Neuronal stem cell (in vitro differentiated cells): ENCODE data around the gene TBL3.
A peak's percentile ranks its signal among the peaks of the same experiment; 100 is the strongest.

ENCODE experiments used
- DNase-seq: peaks from one replicate; pipeline ENCODE4 v3.0.0-alpha.2; 2013; ENCODE audit warnings: low spot score
- H2AFZ ChIP-seq: one replicate; pipeline ENCODE4 v1.6.1; 2013; ENCODE audit warnings: mild to moderate bottlenecking, low read length, inconsistent platforms
- H2AK5ac ChIP-seq: 2 replicates; pipeline ENCODE4 v1.6.1; 2013; ENCODE audit warnings: low read depth, mild to moderate bottlenecking, inconsistent platforms, low read length, moderate library complexity, mixed read lengths
- H2BK120ac ChIP-seq: 2 replicates; pipeline ENCODE4 v1.6.1; 2013; ENCODE audit warnings: low read depth, mild to moderate bottlenecking, inconsistent platforms, low read length, moderate library complexity, mixed read lengths
- H2BK12ac ChIP-seq: one replicate; pipeline ENCODE4 v1.6.1; 2013; ENCODE audit warnings: low read length, inconsistent platforms
- H2BK15ac ChIP-seq: 2 replicates; pipeline ENCODE4 v1.6.1; 2013; ENCODE audit warnings: mild to moderate bottlenecking, low read length, inconsistent platforms, mixed read lengths
- H2BK5ac ChIP-seq: one replicate; pipeline ENCODE4 v1.6.1; 2013; ENCODE audit warnings: inconsistent platforms, mild to moderate bottlenecking, low read length, moderate library complexity
- H3K14ac ChIP-seq: one replicate; pipeline ENCODE4 v1.6.1; 2013; ENCODE audit warnings: low read length, inconsistent platforms
- H3K18ac ChIP-seq: 2 replicates; pipeline ENCODE4 v1.6.1; 2013; ENCODE audit warnings: low read length, inconsistent platforms
- H3K23ac ChIP-seq: 2 replicates; pipeline ENCODE4 v1.6.1; 2013; ENCODE audit warnings: low read depth, mild to moderate bottlenecking, mixed read lengths, low read length, inconsistent platforms; ENCODE audit not compliant: poor library complexity
- H3K27ac ChIP-seq: replicated peaks from 3 replicates; pipeline ENCODE4 v1.5.1; 2013; ENCODE audit warnings: low read length, inconsistent platforms
- H3K27me3 ChIP-seq, 3 experiments: 2 replicates each; pipeline ENCODE4 v1.6.1; 2013; ENCODE audit warnings: low read length in 3 of 3, mild to moderate bottlenecking in 2 of 3, inconsistent platforms in 1 of 3, low read depth in 1 of 3, mixed read lengths in 1 of 3, moderate library complexity in 1 of 3; ENCODE audit not compliant: control insufficient read depth in 3 of 3, insufficient read depth in 3 of 3
- H3K36me3 ChIP-seq, 2 donors: replicated peaks in 1 of 2; 2 replicates each; pipeline ENCODE4 v1.6.1; 2013; ENCODE audit warnings: low read length in 2 of 2; ENCODE audit not compliant: control insufficient read depth in 2 of 2, insufficient read depth in 2 of 2
- H3K4ac ChIP-seq: 2 replicates; pipeline ENCODE4 v1.6.1; 2013; ENCODE audit warnings: inconsistent platforms, mild to moderate bottlenecking, low read length, moderate library complexity
- H3K4me1 ChIP-seq, 2 donors: 1 replicate in 1 of 2; 2 replicates in 1 of 2; pipeline ENCODE4 v1.6.1; 2013; ENCODE audit warnings: low read length in 2 of 2, low read depth in 1 of 2; ENCODE audit not compliant: control insufficient read depth in 2 of 2, insufficient read depth in 1 of 2
- H3K4me2 ChIP-seq: one replicate; pipeline ENCODE4 v1.6.1; 2013; ENCODE audit warnings: mild to moderate bottlenecking, low read length, inconsistent platforms; ENCODE audit not compliant: insufficient read depth, poor library complexity, severe bottlenecking
- H3K4me3 ChIP-seq, 2 donors: 2 replicates each; pipeline ENCODE4 v1.5.1; 2013; ENCODE audit warnings: low read length in 2 of 2, mild to moderate bottlenecking in 2 of 2, inconsistent platforms in 1 of 2, moderate library complexity in 1 of 2
- H3K79me1 ChIP-seq: one replicate; pipeline ENCODE4 v1.6.1; 2013; ENCODE audit warnings: low read depth, mild to moderate bottlenecking, inconsistent platforms, low read length, moderate library complexity
- H3K9ac ChIP-seq: one replicate; pipeline ENCODE4 v1.6.1; 2013; ENCODE audit warnings: mild to moderate bottlenecking, low read depth, low read length, inconsistent platforms; ENCODE audit not compliant: poor library complexity
- H3K9me3 ChIP-seq, 2 donors: replicated peaks in 1 of 2; 2 replicates each; pipeline versions ENCODE3 to v1.6.1; 2013; ENCODE audit warnings: low read length in 2 of 2, mild to moderate bottlenecking in 2 of 2, inconsistent platforms in 1 of 2, low read depth in 1 of 2, mixed read lengths in 1 of 2, moderate library complexity in 1 of 2; ENCODE audit not compliant: control insufficient read depth in 2 of 2, insufficient read depth in 1 of 2
- H4K8ac ChIP-seq: one replicate; pipeline ENCODE4 v1.6.1; 2013; ENCODE audit warnings: low read depth, mild to moderate bottlenecking, inconsistent platforms, low read length, moderate library complexity
- H4K91ac ChIP-seq: one replicate; pipeline ENCODE4 v1.6.1; 2013; ENCODE audit warnings: low read length, low read depth, mild to moderate bottlenecking, inconsistent platforms; ENCODE audit not compliant: poor library complexity
- WGBS, 2 donors: extraction: QIAGEN DNeasy Blood & Tissue Kit; methylation state at CpG; one replicate each; pipeline ENCODE4 v1.1.7; 2013; ENCODE audit warnings: missing lambda C conversion rate in 2 of 2, mixed read lengths in 1 of 2; ENCODE audit not compliant: insufficient read length in 2 of 2, insufficient replicate concordance in 1 of 2; ENCODE audit errors: extremely low coverage in 2 of 2; 5-methylcytosine and 5-hydroxymethylcytosine counted together

Gene TBL3

DNA sequence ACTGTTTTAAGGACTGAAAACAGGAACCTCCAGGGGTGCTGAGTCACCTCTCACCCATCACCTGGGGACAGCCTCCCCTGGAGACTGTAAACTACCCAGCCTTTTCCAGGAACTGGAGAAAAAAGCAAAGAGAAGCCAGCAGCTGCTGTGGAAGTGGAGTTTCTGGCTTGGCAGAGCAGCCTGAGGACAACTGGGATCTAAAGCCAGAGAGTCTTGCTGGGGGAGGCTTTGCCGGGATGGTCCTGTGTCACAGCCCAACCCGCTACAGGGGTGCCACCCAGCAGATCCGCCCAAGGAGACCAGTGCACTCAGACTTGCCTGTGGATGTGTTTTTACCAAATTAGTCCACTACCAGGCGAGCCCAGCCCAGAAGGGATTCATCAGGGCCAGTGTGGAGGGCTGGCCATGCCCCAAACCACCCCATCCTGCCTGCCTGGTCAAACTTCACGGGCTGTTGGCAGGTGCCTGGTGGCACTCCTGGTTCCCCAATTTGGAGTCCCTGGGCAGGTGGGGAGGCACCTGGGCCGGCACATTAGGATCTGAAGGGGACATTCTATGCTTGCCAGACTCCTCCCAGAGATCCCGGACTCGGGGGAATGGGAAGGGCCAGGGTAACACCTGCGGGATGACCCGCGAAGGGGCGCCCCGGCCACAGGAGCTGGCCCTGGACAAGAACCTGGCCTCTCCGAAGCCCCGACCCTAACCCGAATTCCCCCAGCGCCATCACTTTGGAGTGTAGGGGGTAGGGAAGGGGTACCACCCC, 29.6 kb upstream of the TBL3 start:
- peak overlapping the region; percentile 91 for H2AFZ ChIP-seq
- H2BK5ac ChIP-seq, result no peak overlapping the region
- peak overlapping the region; percentile 100 for H3K23ac ChIP-seq
- H2AK5ac ChIP-seq, result peak overlapping the region; percentile 96
- H3K9ac ChIP-seq, result peak overlapping the region; percentile 96
- no peaks in the 10 kb centered on the region for H3K9me3 ChIP-seq
- H2BK15ac ChIP-seq, result no peak overlapping the region
- H3K4ac ChIP-seq, result no peak overlapping the region
- peaks cover 6 to 9% of the 10 kb centered on the region in 2 donors for H3K4me1 ChIP-seq
- no peak overlapping the region for H2BK12ac ChIP-seq
- H3K4me2 ChIP-seq, result peak overlapping the region; percentile 78
- peaks cover 0 to 7% (median 0%) of the 10 kb centered on the region in 3 experiments for H3K27me3 ChIP-seq
- no peak overlapping the region for H4K91ac ChIP-seq
- H4K8ac ChIP-seq, result no peak overlapping the region
- H3K27ac ChIP-seq, result no peak overlapping the region
- H3K4me3 ChIP-seq, result peak overlapping the region; percentile 73 to 98
- peak overlapping the region; percentile 93 for H3K18ac ChIP-seq
- H3K36me3 ChIP-seq, result peaks cover 13 to 26% of the 10 kb centered on the region in 2 donors
- H3K79me1 ChIP-seq, result no peaks in the 10 kb centered on the region
- DNase-seq, result no peak
- no peak overlapping the region for H3K14ac ChIP-seq
- H2BK120ac ChIP-seq, result no peak overlapping the region
- whole genome bisulfite sequencing, 2 donors, result no CpG with 5 or more reads among the region's 17 CpGs

DNA sequence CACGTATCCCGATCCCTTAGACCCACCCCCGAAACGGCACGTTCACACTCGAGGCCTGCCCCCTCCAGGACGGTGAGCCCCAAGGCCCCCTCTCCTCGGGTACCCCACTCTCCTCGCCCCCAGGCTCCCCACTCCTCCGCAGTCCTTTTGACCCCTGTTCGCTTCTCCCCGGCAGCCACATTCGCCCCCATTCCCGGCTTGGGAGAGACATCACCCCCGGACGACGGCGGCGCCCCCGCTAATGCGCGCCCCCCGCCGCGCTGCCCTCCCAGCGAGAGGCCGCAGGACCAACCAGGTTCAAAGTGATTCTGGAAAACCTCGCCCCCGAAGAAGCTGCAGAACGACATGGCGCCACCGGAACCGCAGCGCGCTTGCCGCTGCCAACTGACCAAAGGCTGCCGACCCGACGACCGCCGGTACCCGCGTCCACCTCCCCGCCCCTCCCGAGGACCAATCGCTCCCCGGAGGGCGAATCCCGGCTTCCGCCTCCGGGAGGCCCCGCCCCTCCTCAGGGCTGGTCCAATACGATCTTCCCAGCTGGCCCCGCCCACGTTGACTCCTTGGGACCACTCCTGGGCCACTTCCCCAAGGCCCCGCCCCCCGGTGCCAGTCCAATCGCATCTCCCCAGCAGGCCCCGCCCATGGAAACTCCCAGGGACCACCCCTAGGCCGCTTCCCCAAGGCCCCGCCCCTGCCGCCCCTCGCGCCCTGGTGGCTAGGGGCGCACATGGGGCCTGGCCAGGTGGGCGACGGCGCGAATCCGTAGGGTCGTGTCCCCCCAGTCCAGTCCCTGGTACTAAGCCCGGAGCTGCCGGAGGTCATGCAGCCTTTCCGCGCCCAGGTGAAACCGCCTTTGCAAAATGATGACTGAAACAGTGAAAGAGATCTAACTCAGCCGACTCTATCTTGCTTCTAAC, 28.8 kb upstream of the TBL3 start, which contains the start of gene MSRB1:
MSRB1 (minus strand) TSS at position 390 of the 917 bp plus-strand sequence; CDS start at position 347, 43 bp downstream.
- Histone ChIP-seq H3K18ac (peak within 1 kb of the TSS; percentile 94), H2BK5ac (no peak within 1 kb of the TSS), H3K27me3 (peaks cover 0 to 7% (median 0%) of the 10 kb centered on the region in 3 experiments), H3K4me3 (peak within 1 kb of the TSS; percentile 73 to 98), H3K23ac (peak within 1 kb of the TSS; percentile 100), H3K14ac (peak within 1 kb of the TSS; percentile 84), H3K4me1 (peaks cover 6 to 9% of the 10 kb centered on the region in 2 donors), H2BK12ac (no peak within 1 kb of the TSS), H2BK15ac (peak within 1 kb of the TSS; percentile 91), H4K8ac (peak within 1 kb of the TSS; percentile 86), H3K4me2 (peak within 1 kb of the TSS; percentile 78), H2BK120ac (no peak within 1 kb of the TSS), H3K4ac (no peak within 1 kb of the TSS), H4K91ac (no peak within 1 kb of the TSS), H3K27ac (no peak within 1 kb of the TSS), H3K79me1 (no peaks in the 10 kb centered on the region), H3K9ac (peak within 1 kb of the TSS; percentile 96), H3K36me3 (peaks cover 12 to 22% of the 10 kb centered on the region in 2 donors), H2AK5ac (peak within 1 kb of the TSS; percentile 96), H3K9me3 (no peaks in the 10 kb centered on the region), H2AFZ (peak within 1 kb of the TSS; percentile 91)
- DNase-seq, result peak; percentile 99
- no CpG with 5 or more reads among the region's 77 CpGs for WGBS, 2 donors

DNA sequence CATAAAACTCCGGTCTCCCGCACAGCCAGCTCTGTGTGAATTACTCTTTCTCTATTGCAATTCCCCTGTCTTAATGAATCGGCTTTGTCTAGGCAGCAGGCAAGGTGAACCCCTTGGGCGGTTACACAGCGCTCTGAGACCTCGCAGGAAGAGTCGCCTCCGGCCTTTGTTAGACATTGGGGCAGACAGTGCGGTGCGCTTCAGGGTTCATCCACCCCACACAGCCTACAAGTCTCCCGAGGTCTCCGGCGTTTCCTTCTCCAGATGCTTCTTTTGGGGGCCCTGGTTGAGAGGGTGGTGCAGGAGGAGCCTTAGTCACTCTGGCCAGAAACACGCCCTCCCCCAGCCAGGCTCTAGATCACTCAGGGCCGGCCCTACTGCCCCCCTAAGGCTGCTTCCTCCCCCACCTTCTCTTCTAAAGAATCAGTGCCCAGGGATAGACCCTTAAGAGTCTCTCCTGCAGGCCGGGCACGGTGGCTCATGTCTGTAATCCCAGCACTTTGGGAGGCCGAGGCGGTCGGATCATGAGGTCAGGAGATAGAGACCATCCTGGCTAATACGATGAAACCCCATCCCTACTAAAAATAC, 27.1 kb upstream of the TBL3 start:
- Histone ChIP-seq H2BK5ac (no peak overlapping the region), H3K79me1 (no peaks in the 10 kb centered on the region), H3K18ac (no peak overlapping the region), H2BK12ac (no peak overlapping the region), H3K14ac (no peak overlapping the region), H3K4ac (no peak overlapping the region), H4K91ac (no peak overlapping the region), H3K4me1 (peaks cover 6 to 9% of the 10 kb centered on the region in 2 donors), H3K9me3 (no peaks in the 10 kb centered on the region), H2BK120ac (no peak overlapping the region), H3K27me3 (peaks cover 0 to 7% (median 0%) of the 10 kb centered on the region in 3 experiments), H3K9ac (no peak overlapping the region), H2AFZ (no peak overlapping the region), H2BK15ac (no peak overlapping the region), H4K8ac (no peak overlapping the region), H3K4me2 (no peak overlapping the region), H3K36me3 (peaks cover 0 to 8% of the 10 kb centered on the region in 2 donors), H3K4me3 (no peak overlapping the region), H2AK5ac (no peak overlapping the region), H3K27ac (no peak overlapping the region), H3K23ac (no peak overlapping the region)
- no CpG with 5 or more reads among the region's 21 CpGs for WGBS, 2 donors
- no peak for DNase-seq
